HG02981 (cell line): ENCODE data around the gene AKTIP.
A peak's percentile ranks its signal among the peaks of the same experiment; 100 is the strongest.
"Not testable (repeated sequence)": the region's sequence is repeated elsewhere in the genome, so short reads cannot be mapped to it uniquely, and the experiment has no call there.

ENCODE experiments used
- ATAC-seq: cut with Tn5 transposase; IDR thresholded peaks from one replicate; pipeline ENCODE4 v1.9.1; 2021; ENCODE audit warnings: mild to moderate bottlenecking, moderate library complexity; ENCODE audit not compliant: unreplicated experiment

AKTIP gene

DNA sequence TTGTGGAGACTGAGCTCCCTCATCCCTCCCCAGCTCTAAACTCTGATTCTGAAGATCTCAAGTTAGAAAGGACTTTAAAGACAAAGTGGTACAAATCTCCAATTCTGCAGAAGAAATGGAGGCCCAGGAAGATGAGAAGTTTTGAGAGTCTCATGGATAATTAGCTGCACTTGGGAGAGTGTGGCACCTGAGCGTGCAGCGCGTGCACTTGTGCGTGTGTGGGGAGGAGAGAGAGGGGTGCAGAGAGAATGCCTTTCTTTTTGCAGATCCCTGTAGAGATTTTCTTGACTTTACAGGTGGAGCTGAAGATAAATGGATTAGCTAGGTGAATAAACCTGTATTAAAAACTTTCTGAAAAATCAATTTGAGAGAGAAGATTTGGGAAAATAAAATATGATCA lies 14.8 kb upstream of the AKTIP start:
- no peak for ATAC-seq

DNA sequence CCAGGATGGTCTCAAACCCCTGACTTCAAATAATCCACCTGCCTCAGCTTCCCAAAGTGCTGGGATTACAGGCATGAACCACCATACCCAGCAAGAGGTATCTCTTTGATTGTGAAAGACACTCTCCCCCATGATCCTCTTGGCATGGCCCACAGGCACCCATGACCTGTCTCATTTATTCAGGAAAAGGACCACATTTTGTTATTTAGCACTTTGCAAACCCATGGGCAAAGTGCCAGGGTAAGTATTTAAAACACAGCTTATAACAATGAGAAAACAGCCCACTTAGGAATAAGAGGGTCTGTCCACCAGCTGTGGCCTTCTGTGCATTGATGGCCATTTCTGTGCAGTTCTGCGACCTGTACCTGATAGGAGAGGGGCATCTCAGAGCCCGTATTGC lies 12.8 kb upstream of the AKTIP start:
- no peak for ATAC-seq

DNA sequence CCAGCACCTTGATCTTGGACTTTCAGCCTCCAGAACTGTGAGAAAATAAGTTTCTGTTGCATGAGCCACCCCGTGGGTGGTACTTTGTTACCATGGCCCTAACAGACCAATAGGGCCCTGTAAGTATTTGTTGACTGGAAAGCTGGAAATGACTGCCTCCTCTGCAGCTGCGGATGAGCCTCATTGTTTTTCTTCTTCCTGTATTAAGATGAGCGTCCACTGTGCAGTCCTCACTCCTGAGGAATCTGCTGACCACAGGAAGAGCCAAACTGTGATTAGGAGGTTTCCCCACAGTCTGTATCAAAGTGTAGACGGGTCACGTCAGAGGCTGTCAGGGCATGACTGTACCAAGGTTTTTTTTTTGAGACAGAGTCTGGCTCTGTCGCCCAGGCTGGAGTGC lies 12.2 kb upstream of the AKTIP start:
- no peak for ATAC-seq

DNA sequence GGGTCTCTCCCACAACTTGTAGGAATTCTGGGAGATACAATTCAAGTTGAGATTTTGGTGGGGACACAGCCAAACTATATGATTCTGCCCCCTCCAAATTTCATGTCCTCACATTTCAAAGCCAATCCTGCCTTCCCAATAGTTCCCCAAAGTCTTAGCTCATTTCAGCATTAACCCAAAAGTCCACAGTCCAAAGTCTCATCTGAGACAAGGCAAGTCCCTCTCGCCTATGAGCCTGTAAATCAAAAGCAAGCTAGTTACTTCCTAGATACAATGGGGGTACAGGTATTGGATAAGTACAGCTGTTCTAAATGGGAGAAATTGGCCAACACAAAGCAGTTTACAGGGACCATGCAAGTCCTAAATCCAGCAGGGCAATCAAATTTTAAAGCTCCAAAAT lies 9.8 kb upstream of the AKTIP start:
- ATAC-seq, result not testable (repeated sequence)

DNA sequence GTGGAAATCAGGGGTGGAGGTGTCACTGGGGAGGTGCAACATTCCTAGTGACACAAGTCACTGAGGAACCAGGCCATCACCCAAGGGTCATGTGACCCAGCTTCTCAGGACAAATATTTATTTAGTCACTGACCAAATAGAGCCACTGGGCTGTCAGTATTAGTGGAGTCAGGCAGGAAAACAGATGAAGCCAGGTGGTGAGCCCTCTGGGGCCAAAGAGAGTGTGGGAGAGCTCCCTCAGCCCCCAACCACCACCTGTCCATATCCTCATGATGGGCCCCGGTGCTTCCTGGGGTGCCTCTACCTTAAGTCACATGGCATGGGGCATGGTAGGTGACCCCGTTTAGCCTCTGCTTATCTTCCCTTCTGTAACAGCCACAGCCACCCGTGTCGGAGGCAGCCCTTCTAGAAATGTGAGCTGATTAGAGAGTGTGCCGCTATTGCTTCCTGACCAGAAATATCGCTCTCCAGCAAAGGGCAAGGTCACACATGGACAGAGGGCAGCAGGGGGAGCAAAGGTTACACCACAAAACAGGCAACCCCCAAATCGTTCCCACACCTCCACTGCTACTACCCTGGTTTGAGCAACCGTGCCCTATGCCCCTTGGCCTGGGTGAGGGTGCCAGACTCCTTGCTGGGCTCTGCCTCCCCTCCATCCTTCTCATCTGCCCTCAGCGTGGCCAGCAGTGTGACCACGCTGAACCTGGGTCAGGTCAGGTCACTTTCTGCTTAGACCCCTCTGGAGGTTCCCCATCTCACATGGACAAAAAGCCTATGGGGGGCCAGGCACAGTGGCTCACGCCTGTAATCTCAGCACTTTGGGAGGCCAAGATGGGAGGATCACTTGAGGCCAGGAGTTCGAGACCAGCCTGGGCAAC lies 8.6 kb upstream of the AKTIP start:
- no peak for ATAC-seq

DNA sequence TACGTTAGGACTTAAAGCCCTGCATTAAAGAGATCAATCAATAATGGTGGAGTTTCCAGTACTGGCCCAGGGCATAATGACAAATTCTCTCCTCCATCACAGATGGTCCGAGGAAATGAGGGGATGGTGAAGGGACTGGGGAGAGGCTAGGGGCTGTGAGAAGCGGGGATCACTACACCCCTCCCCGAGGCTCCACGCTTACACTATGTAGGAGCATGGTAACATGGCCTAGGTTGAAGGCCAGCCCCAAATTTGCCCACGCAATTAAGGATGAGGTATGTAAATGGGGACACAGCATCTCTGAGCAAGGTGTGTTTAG lies 8.0 kb upstream of the AKTIP start:
- no peak for ATAC-seq

DNA sequence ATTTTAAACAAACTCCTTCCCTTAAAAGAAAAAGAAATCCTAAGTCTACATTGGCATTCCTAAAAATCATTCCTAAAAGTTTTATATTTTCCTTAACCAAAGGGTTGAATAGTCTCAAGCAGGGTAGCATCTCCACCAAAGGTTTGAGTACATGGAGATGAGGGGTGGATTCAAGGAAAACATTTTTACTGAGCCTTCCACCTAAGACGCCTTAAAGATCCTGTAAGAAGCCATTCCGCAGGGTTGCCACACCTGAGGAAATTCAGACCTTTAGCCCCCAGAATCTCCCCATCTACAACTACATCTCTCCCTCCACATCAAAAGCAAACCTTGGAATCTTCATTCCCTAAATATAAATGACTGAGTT lies 7.7 kb upstream of the AKTIP start:
- ATAC-seq, result no peak

DNA sequence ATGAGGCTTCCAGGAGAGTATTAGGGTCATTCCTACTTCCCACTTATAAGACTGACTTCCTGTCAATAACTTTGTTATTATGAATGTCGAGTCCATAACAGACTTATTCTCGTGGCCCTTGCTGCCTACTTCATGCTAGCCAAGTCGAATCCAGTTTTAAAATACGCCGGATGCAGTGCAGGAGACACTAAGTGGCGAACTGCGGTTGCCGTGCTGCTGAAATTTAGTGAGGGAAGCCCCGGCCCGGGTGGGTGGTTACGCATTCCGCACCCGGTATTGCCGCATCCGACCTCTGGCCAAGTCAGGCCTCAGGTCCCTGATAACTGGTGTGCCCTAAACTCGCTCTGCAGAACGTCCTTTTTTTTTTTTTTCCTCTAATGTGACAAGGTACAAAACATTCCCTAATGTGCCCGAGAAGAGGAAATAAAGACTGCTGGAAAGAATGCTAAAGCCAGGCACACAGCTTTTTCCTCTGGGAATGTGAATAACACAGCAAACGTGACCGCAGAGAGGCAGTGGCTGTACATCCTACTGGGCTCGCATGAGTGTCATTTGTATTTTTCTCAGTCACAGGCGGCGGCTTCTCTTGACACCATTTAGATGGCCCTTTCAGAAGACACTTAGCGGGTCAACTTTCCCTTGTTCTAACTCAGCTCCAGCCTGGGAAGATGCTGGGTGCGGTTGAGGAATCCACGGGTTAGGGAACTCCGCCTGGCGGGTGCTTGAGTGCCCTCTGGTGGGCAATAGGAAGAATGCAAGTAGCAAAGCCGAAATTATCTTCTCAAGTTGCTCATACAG lies 7.1 kb upstream of the AKTIP start:
- no peak for ATAC-seq

DNA sequence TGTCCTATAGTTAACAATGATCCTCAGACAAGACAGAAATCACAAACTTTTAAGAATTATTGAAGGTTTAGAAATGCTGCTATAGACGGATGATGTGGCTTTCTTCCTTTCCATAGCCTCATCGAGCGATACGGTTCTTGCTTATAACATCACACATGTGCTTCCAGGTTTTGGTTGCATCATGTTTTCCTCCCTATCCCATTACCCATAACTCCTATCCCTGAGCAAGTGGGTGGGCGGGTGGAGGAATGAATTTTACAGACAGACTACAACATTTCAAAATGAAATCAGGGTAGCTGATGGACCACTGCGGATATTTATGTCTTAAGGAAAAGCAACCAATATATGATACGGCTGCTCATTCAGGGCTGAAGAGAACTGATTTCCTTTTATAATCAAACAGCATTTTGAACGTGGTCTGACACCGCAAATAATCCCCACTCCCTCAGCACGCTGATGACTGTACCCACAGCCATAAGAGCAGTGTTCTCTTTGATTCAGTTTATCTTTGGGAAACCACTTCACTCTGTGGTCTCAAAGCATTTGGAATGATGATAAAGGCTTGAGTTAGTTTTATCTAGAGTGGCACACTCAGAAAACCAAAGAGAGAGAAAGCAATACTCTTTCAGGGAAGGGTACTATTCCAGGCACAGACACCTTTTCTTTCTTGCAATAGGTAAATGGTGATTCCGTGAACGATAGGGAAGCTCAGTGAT lies 4.6 kb upstream of the AKTIP start:
- no peak for ATAC-seq

DNA sequence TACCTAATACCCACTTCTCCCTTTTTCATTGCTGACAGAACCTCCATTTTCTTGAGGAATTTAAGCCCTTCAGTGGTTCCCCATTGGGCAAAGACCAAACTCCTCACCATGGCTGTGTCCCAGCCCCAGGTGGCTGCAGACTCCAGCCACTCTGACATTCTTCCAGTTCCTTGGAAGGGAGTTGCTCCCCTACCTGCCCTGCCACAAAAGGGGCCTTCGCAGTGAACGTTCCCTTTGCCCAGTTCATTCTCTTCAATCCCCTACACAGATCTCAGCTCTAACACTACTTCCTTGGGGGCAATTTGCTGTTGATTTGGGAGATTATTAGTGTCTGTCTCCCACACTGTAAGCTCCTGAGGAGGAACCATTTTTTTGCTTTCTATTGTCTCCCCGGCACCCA lies 3.2 kb upstream of the AKTIP start:
- ATAC-seq, result no peak

DNA sequence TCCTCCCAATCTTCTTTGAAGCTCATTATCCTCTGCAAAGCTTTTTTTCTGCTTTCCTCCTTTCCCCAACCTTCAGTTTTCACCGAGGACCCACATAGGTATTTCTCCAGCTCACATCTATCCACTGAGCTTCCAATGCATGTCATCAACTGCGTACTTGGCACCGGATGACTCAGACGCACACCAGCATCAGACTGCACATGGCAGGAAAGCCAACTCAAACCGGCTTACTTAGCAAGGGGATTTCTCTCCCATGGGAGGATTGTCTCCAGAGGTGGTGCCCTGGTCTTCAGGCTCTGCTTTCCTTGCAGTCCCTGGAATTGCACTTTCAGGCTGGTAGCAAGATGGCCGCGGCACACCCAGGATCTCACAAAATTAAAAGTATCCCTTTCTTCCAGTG lies 1.7 kb upstream of the AKTIP start:
- ATAC-seq, result no peak

DNA sequence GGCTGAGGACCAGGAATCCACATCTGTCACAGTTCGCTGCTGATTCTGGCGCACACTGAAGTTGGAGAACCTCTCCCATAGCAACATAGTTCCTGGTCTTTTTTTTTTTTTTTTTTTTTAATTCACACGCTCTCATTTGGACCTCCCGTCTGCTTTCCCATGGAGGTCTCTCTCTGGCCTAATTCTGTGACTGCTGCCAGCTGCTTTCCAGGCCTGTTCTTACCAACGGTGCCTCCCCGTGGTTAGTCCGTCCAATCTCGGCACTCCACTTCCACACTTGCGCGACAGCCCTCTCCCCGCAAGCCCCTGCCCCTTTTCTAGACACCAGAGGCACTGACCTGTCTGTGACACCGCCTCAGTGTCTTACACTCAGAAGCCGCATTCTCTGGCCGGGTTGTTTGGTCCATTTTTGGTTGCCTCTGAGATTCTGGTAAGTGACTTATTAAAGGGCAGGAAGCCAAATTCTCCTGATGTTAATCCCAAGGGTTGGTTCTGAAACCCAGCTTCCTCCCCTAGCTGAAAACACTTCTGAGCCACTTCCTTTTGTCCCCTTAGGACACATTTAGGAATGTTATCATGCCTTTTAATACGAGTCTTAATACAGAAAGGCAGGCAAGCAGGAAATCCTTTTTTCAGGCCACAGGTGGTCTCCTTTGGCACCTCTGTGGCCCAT lies 1.1 kb upstream of the AKTIP start:
- ATAC-seq, result no peak

DNA sequence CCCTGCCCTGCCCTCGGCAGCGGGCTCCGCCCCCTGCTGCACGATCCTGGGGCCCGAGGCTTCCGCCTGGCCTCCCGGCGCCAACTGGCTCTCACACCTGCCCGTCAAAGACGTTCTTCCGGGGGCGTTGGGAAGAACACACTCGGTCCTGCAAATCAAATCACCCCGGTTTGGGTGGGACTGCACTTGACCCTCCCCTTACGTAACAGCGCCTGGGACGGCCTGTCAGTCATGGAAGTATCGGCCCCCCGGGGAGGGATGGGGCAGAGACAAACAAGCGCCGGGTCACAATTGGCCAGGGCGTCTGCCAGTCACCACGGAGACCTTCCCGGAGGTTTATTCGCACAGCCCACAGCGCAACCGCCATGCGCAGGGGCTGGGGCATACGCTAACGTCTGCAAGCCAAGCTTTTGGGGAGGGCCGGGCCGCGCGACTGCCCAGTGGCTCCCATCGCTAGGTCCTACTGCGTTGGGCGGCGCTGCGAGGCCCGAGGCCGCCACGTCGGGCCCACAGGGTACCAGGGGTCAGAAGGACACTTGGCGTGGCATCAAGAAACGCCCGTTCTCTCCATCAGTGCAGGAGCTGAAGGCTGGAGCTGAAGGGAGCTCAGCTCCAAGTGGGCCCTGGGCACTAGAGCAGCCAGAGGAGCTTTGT lies 388 bp upstream of the AKTIP start:
- peak; percentile 95 for ATAC-seq

DNA sequence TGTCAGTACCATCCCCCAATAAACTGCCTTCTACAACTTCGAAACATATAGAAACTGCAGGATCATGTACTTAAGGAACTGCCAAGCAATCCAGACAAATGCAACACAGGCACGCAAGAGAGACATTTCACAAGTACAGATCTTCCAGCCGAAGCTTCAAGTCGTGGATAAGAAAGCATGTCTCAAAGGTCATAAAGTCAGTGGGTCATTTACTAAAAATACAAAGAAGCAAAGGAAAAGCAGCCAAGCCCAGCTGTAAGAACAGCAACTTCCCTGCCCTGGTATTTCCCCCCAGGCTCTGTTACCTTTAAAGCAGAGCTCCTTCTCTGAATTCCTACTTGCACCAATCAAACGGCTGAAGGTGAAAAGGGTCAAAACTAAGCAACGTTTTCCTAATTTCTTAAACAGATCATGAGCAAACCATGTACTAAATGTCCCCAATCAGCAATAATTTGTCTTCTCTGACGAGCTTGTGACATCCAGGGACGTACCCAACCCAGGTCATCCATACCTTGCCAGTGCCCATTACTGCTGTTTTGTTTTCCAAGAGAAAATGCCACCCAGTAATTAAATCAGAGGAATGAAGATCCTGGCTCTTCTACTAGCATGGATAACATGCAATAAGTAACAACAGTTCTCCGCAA lies 1.7 kb downstream of the AKTIP start:
- ATAC-seq, result no peak

DNA sequence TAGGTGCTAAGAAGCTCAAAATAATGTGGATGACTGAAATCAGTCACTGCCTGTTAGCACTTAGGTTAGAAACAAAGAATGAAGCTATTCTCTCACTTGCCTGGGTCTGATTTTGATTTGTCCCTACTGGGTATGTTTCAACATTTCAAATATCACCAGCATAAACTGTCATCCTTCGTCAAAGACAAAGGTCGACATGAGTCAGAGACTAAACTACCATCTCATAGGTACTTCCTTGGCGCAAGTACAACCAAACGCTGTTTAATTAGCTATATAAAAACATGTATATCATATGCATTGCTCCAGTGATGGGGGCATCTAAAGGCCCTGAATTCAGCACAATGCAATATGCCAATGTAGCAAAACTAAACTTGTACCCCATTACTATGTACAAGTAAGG lies 4.0 kb downstream of the AKTIP start:
- no peak for ATAC-seq

DNA sequence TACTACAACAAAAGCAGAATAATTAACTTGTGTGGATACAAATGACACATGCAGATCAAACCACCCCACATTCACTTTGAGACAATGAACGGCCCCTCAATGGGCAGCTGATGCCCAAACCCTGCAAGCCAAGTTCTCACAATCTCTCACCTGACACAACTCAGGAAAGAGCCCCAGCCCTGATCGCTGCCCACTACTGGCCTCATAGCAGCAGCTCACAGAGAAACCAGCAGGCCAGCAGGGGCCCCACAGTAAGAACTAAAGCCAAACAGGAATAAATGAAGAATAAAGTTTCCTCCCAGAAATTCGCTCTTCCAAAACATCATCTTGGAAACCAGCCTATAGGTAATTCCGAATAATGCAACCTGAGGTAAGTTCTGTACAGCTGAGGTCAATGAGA lies 7.7 kb downstream of the AKTIP start:
- no peak for ATAC-seq

DNA sequence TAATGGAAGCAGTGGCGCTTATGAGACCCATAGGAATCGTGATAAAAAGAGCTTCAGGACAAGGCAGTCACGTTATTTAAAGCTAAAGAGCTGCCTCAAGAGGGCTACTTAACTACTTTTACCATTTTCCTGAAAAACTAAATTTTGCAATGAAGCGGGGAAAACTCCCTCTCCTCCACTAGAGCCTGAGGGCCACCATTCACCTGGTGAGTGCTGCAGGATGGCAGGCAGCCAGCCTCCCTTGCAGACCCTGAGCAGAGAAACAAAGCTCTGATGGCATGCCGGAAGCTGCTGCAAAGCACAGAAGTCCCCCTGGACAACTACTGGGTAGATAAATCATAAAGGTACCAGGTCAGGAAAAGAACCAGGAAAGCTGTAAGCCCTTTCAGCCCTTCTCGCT lies 8.4 kb downstream of the AKTIP start:
- no peak for ATAC-seq

DNA sequence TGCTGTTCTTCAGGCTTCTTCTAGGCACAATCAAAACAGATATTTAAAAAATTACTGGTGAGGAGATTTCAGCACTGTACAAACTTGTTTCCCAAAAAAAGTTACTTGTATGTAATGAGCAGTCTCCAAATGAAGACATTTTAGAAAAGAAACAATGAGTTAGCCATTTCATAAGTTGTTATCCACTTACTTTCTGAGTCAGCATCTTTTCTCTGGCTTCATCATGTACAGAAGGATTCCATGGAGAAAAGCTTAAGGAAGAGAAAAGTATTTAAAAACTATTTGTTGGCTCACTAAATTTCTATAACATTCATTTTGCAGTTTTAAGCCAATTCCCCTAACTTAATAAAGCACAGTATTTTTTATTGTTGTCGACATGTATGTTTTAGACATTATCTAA lies 10.5 kb downstream of the AKTIP start:
- no peak for ATAC-seq

DNA sequence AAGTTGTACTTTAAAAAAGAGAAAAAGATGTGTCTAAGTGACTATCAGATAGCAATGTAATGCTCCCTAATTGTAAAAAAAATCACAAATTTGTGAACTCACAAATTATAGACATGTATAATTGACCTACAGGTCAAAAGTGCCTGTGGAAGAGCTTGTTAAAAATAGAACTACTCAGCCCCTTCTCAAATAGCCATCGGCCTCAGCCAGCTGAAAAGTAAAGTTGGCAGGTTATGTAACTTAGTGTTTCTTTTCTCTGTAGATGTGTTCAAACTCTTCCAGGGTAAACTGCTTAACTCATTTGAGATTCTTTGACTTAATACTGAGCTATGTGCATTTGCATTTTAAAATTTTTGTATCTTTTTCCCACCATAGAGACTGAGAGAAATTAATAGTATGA lies 13.3 kb downstream of the AKTIP start:
- ATAC-seq, result no peak

DNA sequence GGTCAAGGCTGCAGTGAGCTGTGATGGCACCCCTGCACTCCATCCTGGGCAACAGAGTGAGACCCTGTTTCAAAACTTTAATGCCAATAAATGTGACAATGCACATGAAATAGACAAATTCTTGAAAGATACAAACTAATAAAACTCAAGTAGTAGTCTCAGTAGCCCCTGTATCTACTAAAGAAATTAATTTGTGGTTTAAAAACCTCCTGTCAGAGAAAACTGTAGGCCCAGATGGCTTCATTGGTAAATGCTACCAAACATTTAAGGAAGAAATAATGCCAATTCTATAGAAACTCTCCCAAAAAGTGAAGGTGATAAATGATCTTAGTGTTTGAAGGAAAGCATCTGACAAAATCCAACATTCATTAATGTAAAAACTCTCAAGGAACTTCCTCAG lies 16.8 kb downstream of the AKTIP start:
- ATAC-seq, result no peak
